GM12878 (cell line): ENCODE data around the gene ANKRD11. TPM values are rescaled to one million over a fixed set of nuclear protein-coding genes. Genes with fewer than 3 reads are reported as not detected.

Experiments used
- BACH1 ChIP-seq: fragments of 450-650 bp; IDR thresholded peaks from 2 replicates; pipeline ENCODE4 v1.6.1; 2017; ENCODE audit warnings: mild to moderate bottlenecking, borderline replicate concordance
- ELK1 ChIP-seq: IDR thresholded peaks from 2 replicates; pipeline ENCODE4 v1.6.1; 2012; ENCODE audit warnings: low read depth, low read length, improper control_type of control experiment
- EP300 ChIP-seq, 2 experiments: fragments of 150-350 bp in 1 of 2; IDR thresholded peaks; 2 replicates each; pipeline ENCODE4 v1.6.1; 2011 to 2012; ENCODE audit warnings: low read depth in 2 of 2, low read length in 2 of 2, borderline replicate concordance in 1 of 2, improper control_type of control experiment in 1 of 2, inconsistent platforms in 1 of 2; ENCODE audit not compliant: control insufficient read depth in 1 of 2
- IKZF1 ChIP-seq: fragments of 450-650 bp; conservative IDR thresholded peaks from 2 replicates; pipeline ENCODE4 v1.6.1; 2017; ENCODE audit warnings: antibody characterized with exemption, mild to moderate bottlenecking
- MYB ChIP-seq: fragments of 150-350 bp; IDR thresholded peaks from 2 replicates; pipeline ENCODE4 v1.6.1; 2014; ENCODE audit warnings: mild to moderate bottlenecking, low read depth, low read length, borderline replicate concordance
- NR2C1 ChIP-seq: fragments of 450-650 bp; IDR thresholded peaks from 2 replicates; pipeline ENCODE4 v1.6.1; 2017; ENCODE audit warnings: antibody characterized with exemption, mild to moderate bottlenecking, moderate library complexity
- PBX3 ChIP-seq: IDR thresholded peaks from 2 replicates; pipeline ENCODE4 v1.6.1; 2011; ENCODE audit warnings: mild to moderate bottlenecking, low read depth, low read length, moderate library complexity; ENCODE audit not compliant: insufficient replicate concordance
- PML ChIP-seq: IDR thresholded peaks from 2 replicates; pipeline ENCODE4 v1.6.1; 2012; ENCODE audit warnings: low read length, inconsistent platforms
- POLR2A ChIP-seq: IDR thresholded peaks from 2 replicates; pipeline ENCODE4 v1.6.1; 2011; ENCODE audit warnings: low read depth, mild to moderate bottlenecking, low read length
- RELA ChIP-seq: fragments of 450-650 bp; IDR thresholded peaks from 2 replicates; pipeline ENCODE4 v1.8.0; 2014; ENCODE audit warnings: borderline replicate concordance; ENCODE audit not compliant: partially characterized antibody
- SIN3A ChIP-seq: IDR thresholded peaks from 2 replicates; pipeline ENCODE4 v1.6.1; 2012; ENCODE audit warnings: low read depth, low read length, improper control_type of control experiment
- SIX5 ChIP-seq: IDR thresholded peaks from 2 replicates; pipeline ENCODE4 v1.6.1; 2011; ENCODE audit warnings: mild to moderate bottlenecking, low read depth, low read length, moderate library complexity; ENCODE audit not compliant: severe bottlenecking
- SMC3 ChIP-seq: IDR thresholded peaks from 2 replicates; pipeline ENCODE4 v1.6.1; 2011; ENCODE audit warnings: low read length, improper control_type of control experiment, borderline replicate concordance
- STAT3 ChIP-seq: IDR thresholded peaks from 2 replicates; pipeline ENCODE4 v1.6.1; 2011; ENCODE audit warnings: low read depth, low read length, improper control_type of control experiment
- TCF3 ChIP-seq: IDR thresholded peaks from 2 replicates; pipeline ENCODE4 v1.6.1; 2012; ENCODE audit warnings: low read depth, mild to moderate bottlenecking, low read length, borderline replicate concordance; ENCODE audit not compliant: insufficient read depth
- TCF7 ChIP-seq: IDR thresholded peaks from 2 replicates; pipeline ENCODE4 v1.6.1; 2014; ENCODE audit warnings: antibody characterized with exemption, borderline replicate concordance
- ZBTB33 ChIP-seq: fragments of 450-650 bp; IDR thresholded peaks from 2 replicates; pipeline ENCODE4 v1.6.1; 2017; ENCODE audit warnings: mild to moderate bottlenecking
- ZNF207 ChIP-seq: fragments of 450-650 bp; IDR thresholded peaks from 2 replicates; pipeline ENCODE4 v1.6.1; 2014; ENCODE audit warnings: antibody characterized with exemption, mild to moderate bottlenecking, borderline replicate concordance
- polyA plus RNA-seq, 11 experiments: library from polyadenylated mRNA; depleted of rRNA in 4 of 11; unstranded in 6 of 11; stranded (reverse) in 5 of 11; fragments of >200 nt; fragmentation: Nextera tagmentation in 4 of 11; fragmentation: Illumina TruSeq in 1 of 11; extraction: Ambion mirVana in 4 of 11; extraction: Trizol in 1 of 11; gene quantifications; 1 replicate in 1 of 11; 2 replicates in 10 of 11; pipeline versions ENCODE4 v1.2.1 to v1.2.3, GENCODE V29; 2011 to 2016; ENCODE audit warnings: inconsistent platforms in 2 of 11, missing spikeins in 2 of 11, low read depth in 1 of 11
- total RNA-seq, 4 experiments: library from RNA; depleted of rRNA in 3 of 4; stranded (reverse); fragments of >200 nt in 3 of 4; fragmentation: Illumina TruSeq in 1 of 4; extraction: Trizol in 1 of 4; gene quantifications; 2 replicates each; pipeline versions ENCODE4 v1.2.1 to v1.2.3, GENCODE V29; 2013 to 2021
- TF ChIP-seq, protein P1 (sequence below): fragments of 450-650 bp; IDR thresholded peaks from 2 replicates; pipeline ENCODE4 v1.6.1; 2017; ENCODE audit warnings: antibody characterized with exemption, mild to moderate bottlenecking, moderate library complexity

The ANKRD11 gene
- total and polyA plus RNA-seq, 10 of the 15 experiments (the other 5 are each of a cell fraction or from before 2014, with no cell fraction given), result 5.1 to 103 (median 27.4) TPM

DNA sequence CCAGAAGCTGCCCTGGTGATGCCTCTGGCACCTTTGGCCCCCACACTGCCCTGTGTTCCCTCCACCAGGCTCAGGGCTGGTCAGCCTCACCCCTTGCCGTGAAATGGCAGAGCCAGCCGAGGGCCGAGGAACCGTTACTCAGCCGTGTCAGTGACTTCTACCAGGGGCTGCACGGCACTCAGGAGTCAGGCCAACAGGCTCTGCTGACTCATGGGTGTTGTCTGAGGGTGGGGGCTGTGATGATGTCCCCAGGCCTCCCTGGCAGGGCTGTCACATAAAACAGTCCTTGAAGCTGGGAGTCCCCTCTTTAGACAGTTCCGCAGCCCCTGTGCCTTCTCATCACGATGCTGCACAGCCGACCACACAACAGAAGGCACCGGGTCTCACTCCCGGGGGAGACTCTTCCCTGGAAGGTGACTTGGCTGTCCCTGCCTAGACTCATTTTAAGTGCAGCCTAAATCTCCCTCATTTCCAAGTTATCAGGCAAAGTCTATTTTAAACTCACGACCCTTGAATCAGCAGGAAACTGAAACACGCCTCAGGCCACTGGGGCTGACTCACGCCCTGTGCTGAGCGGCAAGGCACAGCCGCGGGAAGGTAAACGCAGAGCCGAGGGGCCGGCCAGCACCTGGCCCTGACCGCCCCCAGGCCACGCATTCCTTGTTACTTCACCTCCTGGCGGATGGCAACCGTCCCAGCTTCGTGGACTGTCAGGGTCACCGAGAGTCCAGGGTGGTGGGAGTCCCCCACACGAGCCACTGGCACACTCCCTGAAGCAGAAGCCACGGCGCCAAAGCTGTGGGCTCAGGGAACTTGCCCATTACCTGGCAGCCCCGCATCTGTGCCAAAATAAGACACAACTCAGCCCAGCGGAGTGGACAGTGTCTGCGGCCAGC lies 170.2 kb downstream of the ANKRD11 start (continued):
- TF ChIP-seq, protein P1, sequence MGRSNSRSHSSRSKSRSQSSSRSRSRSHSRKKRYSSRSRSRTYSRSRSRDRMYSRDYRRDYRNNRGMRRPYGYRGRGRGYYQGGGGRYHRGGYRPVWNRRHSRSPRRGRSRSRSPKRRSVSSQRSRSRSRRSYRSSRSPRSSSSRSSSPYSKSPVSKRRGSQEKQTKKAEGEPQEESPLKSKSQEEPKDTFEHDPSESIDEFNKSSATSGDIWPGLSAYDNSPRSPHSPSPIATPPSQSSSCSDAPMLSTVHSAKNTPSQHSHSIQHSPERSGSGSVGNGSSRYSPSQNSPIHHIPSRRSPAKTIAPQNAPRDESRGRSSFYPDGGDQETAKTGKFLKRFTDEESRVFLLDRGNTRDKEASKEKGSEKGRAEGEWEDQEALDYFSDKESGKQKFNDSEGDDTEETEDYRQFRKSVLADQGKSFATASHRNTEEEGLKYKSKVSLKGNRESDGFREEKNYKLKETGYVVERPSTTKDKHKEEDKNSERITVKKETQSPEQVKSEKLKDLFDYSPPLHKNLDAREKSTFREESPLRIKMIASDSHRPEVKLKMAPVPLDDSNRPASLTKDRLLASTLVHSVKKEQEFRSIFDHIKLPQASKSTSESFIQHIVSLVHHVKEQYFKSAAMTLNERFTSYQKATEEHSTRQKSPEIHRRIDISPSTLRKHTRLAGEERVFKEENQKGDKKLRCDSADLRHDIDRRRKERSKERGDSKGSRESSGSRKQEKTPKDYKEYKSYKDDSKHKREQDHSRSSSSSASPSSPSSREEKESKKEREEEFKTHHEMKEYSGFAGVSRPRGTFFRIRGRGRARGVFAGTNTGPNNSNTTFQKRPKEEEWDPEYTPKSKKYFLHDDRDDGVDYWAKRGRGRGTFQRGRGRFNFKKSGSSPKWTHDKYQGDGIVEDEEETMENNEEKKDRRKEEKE, result no peak
- TF ChIP-seq POLR2A, result peak; percentile 23; the same call in 1 of the 2 replicates
- TF ChIP-seq SIX5, result no peak
- no peak for TF ChIP-seq ZNF207
- TF ChIP-seq STAT3, result no peak
- TF ChIP-seq SMC3, result no peak
- no peak for TF ChIP-seq TCF3
- TF ChIP-seq TCF7, result no peak
- no peak for TF ChIP-seq ZBTB33
- TF ChIP-seq NR2C1, result no peak
- no peak for TF ChIP-seq MYB
- TF ChIP-seq EP300 (IDR thresholded peaks at IDR 0.05; ENCODE audit: borderline replicate concordance in 1 of 2, control insufficient read depth in 1 of 2, low read depth in 2 of 2, low read length in 2 of 2), result no peak
- TF ChIP-seq PBX3, result no peak
- TF ChIP-seq PML, result no peak
- TF ChIP-seq SIN3A, result no peak
- no peak for TF ChIP-seq ELK1
- peak; percentile 63; the same call in 1 of the 2 replicates for TF ChIP-seq BACH1
- no peak for TF ChIP-seq RELA
- TF ChIP-seq IKZF1, result peak; percentile 45
